ENCODE data around the gene PAX8. TPM values are rescaled to one million over a fixed set of nuclear protein-coding genes. Genes with fewer than 3 reads are reported as not detected.

PAX8 gene
- polyA plus RNA-seq, 1 of the 3 experiments (the other 2 are of a cell fraction) = 0.23 TPM

DNA sequence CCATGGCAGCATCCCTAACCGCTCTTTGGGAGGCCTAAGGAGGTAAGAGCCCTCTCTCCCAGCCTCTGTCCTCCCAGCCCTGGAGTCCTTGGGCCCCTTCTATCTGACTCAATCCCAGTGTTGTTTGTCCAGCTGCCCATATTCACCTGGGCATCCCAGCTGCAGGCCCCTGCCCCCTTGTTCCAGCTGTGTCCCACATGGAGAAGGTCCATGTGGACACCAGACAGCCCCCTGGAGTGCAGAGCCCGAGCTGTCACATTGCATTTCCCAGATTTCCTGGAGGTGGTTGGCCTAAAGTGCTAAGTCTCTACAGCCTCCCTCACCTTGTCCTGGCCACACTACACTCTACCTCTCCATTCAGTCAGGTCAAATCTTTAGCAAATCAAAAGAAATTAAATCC is 62.4 kb downstream of the PAX8 start:
- ChIA-PET CTCF (interaction anchor here (0.6 to 2.7 kb wide), 7 partner anchors 12 to 174 kb away, joined by 3 to 13 read pairs (median 3); no protein-coding TSS in a partner anchor), POLR2A (no interaction called here)
- H3K4me2 ChIP-seq = no peak overlapping the region
- no peak overlapping the region for H3K4me3 ChIP-seq (ENCODE audit: low read depth in 2 of 2, low read length in 1 of 2)
- H3K4me1 ChIP-seq (ENCODE audit: control insufficient read depth in 1 of 2, insufficient read depth in 2 of 2, low read depth in 1 of 2, low read length in 1 of 2) = peaks cover 0 to 11% of the 10 kb centered on the region in 2 experiments; a peak in 2 of 4 replicates
- H3K9ac ChIP-seq = no peak overlapping the region
- H3K27me3 ChIP-seq (ENCODE audit: insufficient read depth) = no peaks in the 10 kb centered on the region
- H3F3A ChIP-seq (replicated peaks; ENCODE audit: insufficient read depth) = no peaks in the 10 kb centered on the region
- no peaks in the 10 kb centered on the region for H3K9me3 ChIP-seq
- DNase-seq = no peak
- WGBS (ENCODE audit: low lambda C conversion rate) = 75% methylated on average over 1 of the region's 2 CpGs
- H3K9me2 ChIP-seq = no peaks in the 10 kb centered on the region
- no peaks in the 10 kb centered on the region for H4K20me1 ChIP-seq (ENCODE audit: insufficient read depth)
- TF ChIP-seq EP300 (IDR thresholded peaks at IDR 0.05; ENCODE audit: borderline replicate concordance in 1 of 2, low read depth in 1 of 2, low read length in 1 of 2) (no peak), USF1 (IDR thresholded peaks at IDR 0.05; ENCODE audit: borderline replicate concordance, low read depth) (no peak), TEAD4 (IDR thresholded peaks at IDR 0.05; ENCODE audit: borderline replicate concordance, insufficient read depth) (no peak), MXI1 (IDR thresholded peaks at IDR 0.05; ENCODE audit: low read depth, low read length) (no peak), RFX5 (IDR thresholded peaks at IDR 0.05; ENCODE audit: low read length) (no peak), SMC3 (IDR thresholded peaks at IDR 0.05; ENCODE audit: low read depth, low read length) (no peak), ZBTB33 (IDR thresholded peaks at IDR 0.05; ENCODE audit: borderline replicate concordance, low read depth) (no peak), CHD2 (IDR thresholded peaks at IDR 0.05; ENCODE audit: low read length, partially characterized antibody) (no peak), RCOR1 (IDR thresholded peaks at IDR 0.05; ENCODE audit: low read length) (no peak), EZH2phosphoT487 (IDR thresholded peaks at IDR 0.05; ENCODE audit: borderline replicate concordance, low read depth) (no peak), RAD21 (IDR thresholded peaks at IDR 0.05; ENCODE audit: low read length) (no peak), ELF1 (IDR thresholded peaks at IDR 0.05) (no peak), CTCF (IDR thresholded peaks at IDR 0.05) (no peak), TCF12 (IDR thresholded peaks at IDR 0.05) (no peak)
- TF ChIP-seq, protein P1, sequence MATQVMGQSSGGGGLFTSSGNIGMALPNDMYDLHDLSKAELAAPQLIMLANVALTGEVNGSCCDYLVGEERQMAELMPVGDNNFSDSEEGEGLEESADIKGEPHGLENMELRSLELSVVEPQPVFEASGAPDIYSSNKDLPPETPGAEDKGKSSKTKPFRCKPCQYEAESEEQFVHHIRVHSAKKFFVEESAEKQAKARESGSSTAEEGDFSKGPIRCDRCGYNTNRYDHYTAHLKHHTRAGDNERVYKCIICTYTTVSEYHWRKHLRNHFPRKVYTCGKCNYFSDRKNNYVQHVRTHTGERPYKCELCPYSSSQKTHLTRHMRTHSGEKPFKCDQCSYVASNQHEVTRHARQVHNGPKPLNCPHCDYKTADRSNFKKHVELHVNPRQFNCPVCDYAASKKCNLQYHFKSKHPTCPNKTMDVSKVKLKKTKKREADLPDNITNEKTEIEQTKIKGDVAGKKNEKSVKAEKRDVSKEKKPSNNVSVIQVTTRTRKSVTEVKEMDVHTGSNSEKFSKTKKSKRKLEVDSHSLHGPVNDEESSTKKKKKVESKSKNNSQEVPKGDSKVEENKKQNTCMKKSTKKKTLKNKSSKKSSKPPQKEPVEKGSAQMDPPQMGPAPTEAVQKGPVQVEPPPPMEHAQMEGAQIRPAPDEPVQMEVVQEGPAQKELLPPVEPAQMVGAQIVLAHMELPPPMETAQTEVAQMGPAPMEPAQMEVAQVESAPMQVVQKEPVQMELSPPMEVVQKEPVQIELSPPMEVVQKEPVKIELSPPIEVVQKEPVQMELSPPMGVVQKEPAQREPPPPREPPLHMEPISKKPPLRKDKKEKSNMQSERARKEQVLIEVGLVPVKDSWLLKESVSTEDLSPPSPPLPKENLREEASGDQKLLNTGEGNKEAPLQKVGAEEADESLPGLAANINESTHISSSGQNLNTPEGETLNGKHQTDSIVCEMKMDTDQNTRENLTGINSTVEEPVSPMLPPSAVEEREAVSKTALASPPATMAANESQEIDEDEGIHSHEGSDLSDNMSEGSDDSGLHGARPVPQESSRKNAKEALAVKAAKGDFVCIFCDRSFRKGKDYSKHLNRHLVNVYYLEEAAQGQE (IDR thresholded peaks at IDR 0.05; ENCODE audit: low read depth, low read length) = no peak
- TF ChIP-seq, protein P2, sequence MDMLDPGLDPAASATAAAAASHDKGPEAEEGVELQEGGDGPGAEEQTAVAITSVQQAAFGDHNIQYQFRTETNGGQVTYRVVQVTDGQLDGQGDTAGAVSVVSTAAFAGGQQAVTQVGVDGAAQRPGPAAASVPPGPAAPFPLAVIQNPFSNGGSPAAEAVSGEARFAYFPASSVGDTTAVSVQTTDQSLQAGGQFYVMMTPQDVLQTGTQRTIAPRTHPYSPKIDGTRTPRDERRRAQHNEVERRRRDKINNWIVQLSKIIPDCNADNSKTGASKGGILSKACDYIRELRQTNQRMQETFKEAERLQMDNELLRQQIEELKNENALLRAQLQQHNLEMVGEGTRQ (IDR thresholded peaks at IDR 0.05; ENCODE audit: borderline replicate concordance, low read depth, low read length) = no peak
- H3K36me3 ChIP-seq (replicated peaks in 1 of 2; ENCODE audit: control insufficient read depth in 1 of 2, insufficient read depth in 2 of 2, low read length in 1 of 2) = no peaks in the 10 kb centered on the region
- no peak overlapping the region for H2AFZ ChIP-seq (ENCODE audit: low read depth)
- H3K79me2 ChIP-seq (ENCODE audit: insufficient read depth) = no peaks in the 10 kb centered on the region
- no peak overlapping the region for H3K27ac ChIP-seq (ENCODE audit: low read depth in 2 of 2, low read length in 1 of 2)
